LNCAP (cell line): ENCODE data around the gene ATP13A2.

Experiments used
- CTCF ChIP-seq: fragments of 450-650 bp; IDR thresholded peaks from 2 replicates; pipeline ENCODE4 v1.5.1; 2017; ENCODE audit warnings: mild to moderate bottlenecking

The ATP13A2 gene

GRCh38 chr1:16975211-16975610 lies 36.5 kb downstream of the ATP13A2 start:
- no peak for TF ChIP-seq CTCF

- TF ChIP-seq CTCF = no peak
Observed at GRCh38 chr1:16973215-16973614, 38.5 kb downstream of the ATP13A2 start.

GRCh38 chr1:16972189-16972895 lies 39.4 kb downstream of the ATP13A2 start:
- TF ChIP-seq CTCF = no peak

GRCh38 chr1:16971341-16972188 lies 40.2 kb downstream of the ATP13A2 start:
- no peak for TF ChIP-seq CTCF

GRCh38 chr1:16970132-16970910 lies 41.4 kb downstream of the ATP13A2 start:
- no peak for TF ChIP-seq CTCF

GRCh38 chr1:16969651-16970050 lies 42.1 kb downstream of the ATP13A2 start:
- TF ChIP-seq CTCF = no peak

- TF ChIP-seq CTCF = no peak
Observed at GRCh38 chr1:16969057-16969611, 42.6 kb downstream of the ATP13A2 start.
